SK-N-SH treated with all-trans-retinoic acid at 6 μM for 48 hours (cell line): ENCODE measurements around the gene COL21A1.

Experiments
- ATAC-seq: fragments of 200-7000 bp; cut with Tn5 transposase; 3 replicates; pipeline ENCODE4 v1.9.1; 2020; ENCODE audit warnings: mild to moderate bottlenecking, moderate library complexity
- ARNTL ChIP-seq: fragments of 450-650 bp; formaldehyde crosslinking; IDR thresholded peaks from 2 replicates; pipeline ENCODE4 v1.5.0; 2020; ENCODE audit warnings: low read depth, mild to moderate bottlenecking, moderate library complexity, borderline replicate concordance
- BACH2 ChIP-seq: fragments of 250-450 bp; sonication (Bioruptor Pico); IDR thresholded peaks from 2 replicates; pipeline ENCODE4 v1.9.0; 2021; ENCODE audit warnings: mild to moderate bottlenecking, borderline replicate concordance
- CSDC2 ChIP-seq: fragments of 250-450 bp; sonication (Bioruptor Pico); IDR thresholded peaks from 2 replicates; pipeline ENCODE4 v1.5.0; 2020; ENCODE audit warnings: mild to moderate bottlenecking, moderate library complexity
- CSRNP3 ChIP-seq: fragments of 250-450 bp; sonication (Bioruptor Pico); IDR thresholded peaks from 2 replicates; pipeline ENCODE4 v1.5.1; 2021; ENCODE audit warnings: mild to moderate bottlenecking, moderate library complexity
- ESRRG ChIP-seq: fragments of 250-450 bp; sonication (Bioruptor Pico); IDR thresholded peaks from 2 replicates; pipeline ENCODE4 v1.6.1; 2021; ENCODE audit warnings: mild to moderate bottlenecking
- GLIS3 ChIP-seq: fragments of 250-450 bp; sonication (Bioruptor Pico); IDR thresholded peaks from 2 replicates; pipeline ENCODE4 v1.5.0; 2020; ENCODE audit warnings: mild to moderate bottlenecking, moderate library complexity
- ISL1 ChIP-seq: fragments of 250-450 bp; sonication (Bioruptor Pico); IDR thresholded peaks from 2 replicates; pipeline ENCODE4 v2.1.2; 2022; ENCODE audit warnings: mild to moderate bottlenecking, moderate library complexity
- OSR1 ChIP-seq: fragments of 250-450 bp; sonication (Bioruptor Pico); IDR thresholded peaks from 2 replicates; pipeline ENCODE4 v1.8.0; 2022; ENCODE audit warnings: moderate library complexity, mild to moderate bottlenecking, inconsistent platforms
- PPARA ChIP-seq: fragments of 250-450 bp; sonication (Bioruptor Pico); IDR thresholded peaks from 2 replicates; pipeline ENCODE4 v1.5.0; 2020; ENCODE audit warnings: mild to moderate bottlenecking, borderline replicate concordance
- RARB ChIP-seq: fragments of 250-450 bp; sonication (Bioruptor Pico); IDR thresholded peaks from 2 replicates; pipeline ENCODE4 v1.8.0; 2021; ENCODE audit warnings: mild to moderate bottlenecking, moderate library complexity
- SNAI2 ChIP-seq: fragments of 250-450 bp; sonication (Bioruptor Pico); IDR thresholded peaks from 2 replicates; pipeline ENCODE4 v1.5.0; 2020; ENCODE audit warnings: mild to moderate bottlenecking, moderate library complexity
- TCF4 ChIP-seq: fragments of 250-450 bp; sonication (Bioruptor Pico); IDR thresholded peaks from 2 replicates; pipeline ENCODE4 v1.8.0; 2021; ENCODE audit warnings: mild to moderate bottlenecking, moderate library complexity, borderline replicate concordance
- TOX ChIP-seq: fragments of 250-450 bp; sonication (Bioruptor Pico); IDR thresholded peaks from 2 replicates; pipeline ENCODE4 v1.8.0; 2021; ENCODE audit warnings: mild to moderate bottlenecking, moderate library complexity, borderline replicate concordance
- ZC3H10 ChIP-seq: fragments of 250-450 bp; sonication (Bioruptor Pico); IDR thresholded peaks from 2 replicates; pipeline ENCODE4 v1.5.1; 2021; ENCODE audit warnings: mild to moderate bottlenecking, moderate library complexity
- ZFP30 ChIP-seq: fragments of 450-650 bp; formaldehyde crosslinking; IDR thresholded peaks from 2 replicates; pipeline ENCODE4 v1.5.0; 2022; ENCODE audit warnings: mild to moderate bottlenecking, moderate library complexity
- ZNF565 ChIP-seq: fragments of 450-650 bp; formaldehyde crosslinking; conservative IDR thresholded peaks from 2 replicates; pipeline ENCODE4 v1.5.0; 2020; ENCODE audit warnings: low read depth, mild to moderate bottlenecking, moderate library complexity
- ZNF70 ChIP-seq: fragments of 450-650 bp; formaldehyde crosslinking; IDR thresholded peaks from 2 replicates; pipeline ENCODE4 v1.5.0; 2020; ENCODE audit warnings: mild to moderate bottlenecking, moderate library complexity
- ZNF8 ChIP-seq: fragments of 450-650 bp; formaldehyde crosslinking; IDR thresholded peaks from 2 replicates; pipeline ENCODE4 v1.5.0; 2020; ENCODE audit warnings: mild to moderate bottlenecking, moderate library complexity
- TF ChIP-seq, protein P1 (sequence below): fragments of 250-450 bp; sonication (Bioruptor Pico); IDR thresholded peaks from 2 replicates; pipeline ENCODE4 v1.5.0; 2020; ENCODE audit warnings: mild to moderate bottlenecking, moderate library complexity
- TF ChIP-seq, protein P2 (sequence below): fragments of 250-450 bp; sonication (Bioruptor Pico); IDR thresholded peaks from 2 replicates; pipeline ENCODE4 v1.8.0; 2020; ENCODE audit warnings: mild to moderate bottlenecking, moderate library complexity, borderline replicate concordance
- TF ChIP-seq, protein P3 (sequence below): fragments of 250-450 bp; sonication (Bioruptor Pico); IDR thresholded peaks from 2 replicates; pipeline ENCODE4 v1.5.1; 2020; ENCODE audit warnings: low read depth, mild to moderate bottlenecking, moderate library complexity
- TF ChIP-seq, protein P4 (sequence below): fragments of 250-450 bp; sonication (Bioruptor Pico); IDR thresholded peaks from 2 replicates; pipeline ENCODE4 v1.8.0; 2021; ENCODE audit warnings: low read depth, mild to moderate bottlenecking, moderate library complexity, borderline replicate concordance

The COL21A1 gene

GRCh38 chr6:56244089-56244488 lies 3.3 kb downstream of the COL21A1 start:
- TF ChIP-seq SNAI2 (CRISPR knock-in tag) (no peak), GLIS3 (CRISPR knock-in tag) (no peak), TOX (CRISPR knock-in tag) (no peak), ZNF565 (CRISPR knock-in tag) (no peak), TCF4 (CRISPR knock-in tag) (no peak), ZFP30 (CRISPR knock-in tag) (no peak), ISL1 (CRISPR knock-in tag) (no peak), CSRNP3 (CRISPR knock-in tag) (no peak), CSDC2 (CRISPR knock-in tag) (no peak), ZC3H10 (CRISPR knock-in tag) (no peak), ESRRG (no peak), OSR1 (CRISPR knock-in tag) (no peak), PPARA (no peak), ARNTL (CRISPR knock-in tag) (no peak), ZNF70 (CRISPR knock-in tag) (no peak)
- TF ChIP-seq, protein P1, sequence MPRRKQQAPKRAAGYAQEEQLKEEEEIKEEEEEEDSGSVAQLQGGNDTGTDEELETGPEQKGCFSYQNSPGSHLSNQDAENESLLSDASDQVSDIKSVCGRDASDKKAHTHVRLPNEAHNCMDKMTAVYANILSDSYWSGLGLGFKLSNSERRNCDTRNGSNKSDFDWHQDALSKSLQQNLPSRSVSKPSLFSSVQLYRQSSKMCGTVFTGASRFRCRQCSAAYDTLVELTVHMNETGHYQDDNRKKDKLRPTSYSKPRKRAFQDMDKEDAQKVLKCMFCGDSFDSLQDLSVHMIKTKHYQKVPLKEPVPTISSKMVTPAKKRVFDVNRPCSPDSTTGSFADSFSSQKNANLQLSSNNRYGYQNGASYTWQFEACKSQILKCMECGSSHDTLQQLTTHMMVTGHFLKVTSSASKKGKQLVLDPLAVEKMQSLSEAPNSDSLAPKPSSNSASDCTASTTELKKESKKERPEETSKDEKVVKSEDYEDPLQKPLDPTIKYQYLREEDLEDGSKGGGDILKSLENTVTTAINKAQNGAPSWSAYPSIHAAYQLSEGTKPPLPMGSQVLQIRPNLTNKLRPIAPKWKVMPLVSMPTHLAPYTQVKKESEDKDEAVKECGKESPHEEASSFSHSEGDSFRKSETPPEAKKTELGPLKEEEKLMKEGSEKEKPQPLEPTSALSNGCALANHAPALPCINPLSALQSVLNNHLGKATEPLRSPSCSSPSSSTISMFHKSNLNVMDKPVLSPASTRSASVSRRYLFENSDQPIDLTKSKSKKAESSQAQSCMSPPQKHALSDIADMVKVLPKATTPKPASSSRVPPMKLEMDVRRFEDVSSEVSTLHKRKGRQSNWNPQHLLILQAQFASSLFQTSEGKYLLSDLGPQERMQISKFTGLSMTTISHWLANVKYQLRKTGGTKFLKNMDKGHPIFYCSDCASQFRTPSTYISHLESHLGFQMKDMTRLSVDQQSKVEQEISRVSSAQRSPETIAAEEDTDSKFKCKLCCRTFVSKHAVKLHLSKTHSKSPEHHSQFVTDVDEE (CRISPR knock-in tag): no peak
- TF ChIP-seq, protein P2, sequence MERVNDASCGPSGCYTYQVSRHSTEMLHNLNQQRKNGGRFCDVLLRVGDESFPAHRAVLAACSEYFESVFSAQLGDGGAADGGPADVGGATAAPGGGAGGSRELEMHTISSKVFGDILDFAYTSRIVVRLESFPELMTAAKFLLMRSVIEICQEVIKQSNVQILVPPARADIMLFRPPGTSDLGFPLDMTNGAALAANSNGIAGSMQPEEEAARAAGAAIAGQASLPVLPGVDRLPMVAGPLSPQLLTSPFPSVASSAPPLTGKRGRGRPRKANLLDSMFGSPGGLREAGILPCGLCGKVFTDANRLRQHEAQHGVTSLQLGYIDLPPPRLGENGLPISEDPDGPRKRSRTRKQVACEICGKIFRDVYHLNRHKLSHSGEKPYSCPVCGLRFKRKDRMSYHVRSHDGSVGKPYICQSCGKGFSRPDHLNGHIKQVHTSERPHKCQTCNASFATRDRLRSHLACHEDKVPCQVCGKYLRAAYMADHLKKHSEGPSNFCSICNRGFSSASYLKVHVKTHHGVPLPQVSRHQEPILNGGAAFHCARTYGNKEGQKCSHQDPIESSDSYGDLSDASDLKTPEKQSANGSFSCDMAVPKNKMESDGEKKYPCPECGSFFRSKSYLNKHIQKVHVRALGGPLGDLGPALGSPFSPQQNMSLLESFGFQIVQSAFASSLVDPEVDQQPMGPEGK (CRISPR knock-in tag): no peak
- TF ChIP-seq, protein P3, sequence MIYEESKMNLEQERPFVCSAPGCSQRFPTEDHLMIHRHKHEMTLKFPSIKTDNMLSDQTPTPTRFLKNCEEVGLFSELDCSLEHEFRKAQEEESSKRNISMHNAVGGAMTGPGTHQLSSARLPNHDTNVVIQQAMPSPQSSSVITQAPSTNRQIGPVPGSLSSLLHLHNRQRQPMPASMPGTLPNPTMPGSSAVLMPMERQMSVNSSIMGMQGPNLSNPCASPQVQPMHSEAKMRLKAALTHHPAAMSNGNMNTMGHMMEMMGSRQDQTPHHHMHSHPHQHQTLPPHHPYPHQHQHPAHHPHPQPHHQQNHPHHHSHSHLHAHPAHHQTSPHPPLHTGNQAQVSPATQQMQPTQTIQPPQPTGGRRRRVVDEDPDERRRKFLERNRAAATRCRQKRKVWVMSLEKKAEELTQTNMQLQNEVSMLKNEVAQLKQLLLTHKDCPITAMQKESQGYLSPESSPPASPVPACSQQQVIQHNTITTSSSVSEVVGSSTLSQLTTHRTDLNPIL (CRISPR knock-in tag): no peak
- no peak for ATAC-seq

DNA sequence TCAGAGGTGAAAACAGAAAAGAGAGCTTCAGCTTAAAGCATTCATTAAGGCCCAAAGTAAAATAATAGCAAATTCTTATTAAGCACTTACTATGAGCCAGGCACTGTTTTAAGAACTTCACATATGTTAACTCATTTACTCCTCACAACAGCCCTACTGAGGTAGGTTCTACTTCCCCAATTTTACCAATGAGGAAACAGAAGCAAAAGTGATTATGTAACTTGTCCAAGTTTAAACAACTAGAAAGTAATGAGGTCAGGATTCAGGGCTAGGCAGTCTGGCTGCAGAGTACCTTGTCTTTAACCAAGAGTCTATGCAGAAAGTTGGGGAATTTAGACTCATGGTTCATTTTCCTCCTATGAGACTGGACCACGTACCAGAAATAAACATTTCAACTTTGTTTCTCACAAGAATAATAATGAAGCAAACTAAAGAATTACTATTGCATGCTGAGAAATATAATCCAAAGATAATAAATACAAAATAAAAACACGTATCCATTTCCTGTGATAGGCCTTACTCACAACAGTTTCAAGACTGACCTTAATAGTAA lies 3.8 kb downstream of the COL21A1 start:
- TF ChIP-seq OSR1 (CRISPR knock-in tag) (no peak), GLIS3 (CRISPR knock-in tag) (no peak), BACH2 (CRISPR knock-in tag) (no peak), PPARA (no peak)
- TF ChIP-seq, protein P3 (CRISPR knock-in tag): no peak
- TF ChIP-seq, protein P2 (CRISPR knock-in tag): no peak
- no peak for ATAC-seq

- no peak for ATAC-seq
- no peak for TF ChIP-seq SNAI2 (CRISPR knock-in tag)
- TF ChIP-seq GLIS3 (CRISPR knock-in tag): no peak
- no peak for TF ChIP-seq ESRRG
- no peak for TF ChIP-seq PPARA
- TF ChIP-seq ZNF8 (CRISPR knock-in tag): no peak
- no peak for TF ChIP-seq ZNF70 (CRISPR knock-in tag)
- TF ChIP-seq ZFP30 (CRISPR knock-in tag): no peak
- TF ChIP-seq, protein P1 (CRISPR knock-in tag): no peak
- TF ChIP-seq, protein P4, sequence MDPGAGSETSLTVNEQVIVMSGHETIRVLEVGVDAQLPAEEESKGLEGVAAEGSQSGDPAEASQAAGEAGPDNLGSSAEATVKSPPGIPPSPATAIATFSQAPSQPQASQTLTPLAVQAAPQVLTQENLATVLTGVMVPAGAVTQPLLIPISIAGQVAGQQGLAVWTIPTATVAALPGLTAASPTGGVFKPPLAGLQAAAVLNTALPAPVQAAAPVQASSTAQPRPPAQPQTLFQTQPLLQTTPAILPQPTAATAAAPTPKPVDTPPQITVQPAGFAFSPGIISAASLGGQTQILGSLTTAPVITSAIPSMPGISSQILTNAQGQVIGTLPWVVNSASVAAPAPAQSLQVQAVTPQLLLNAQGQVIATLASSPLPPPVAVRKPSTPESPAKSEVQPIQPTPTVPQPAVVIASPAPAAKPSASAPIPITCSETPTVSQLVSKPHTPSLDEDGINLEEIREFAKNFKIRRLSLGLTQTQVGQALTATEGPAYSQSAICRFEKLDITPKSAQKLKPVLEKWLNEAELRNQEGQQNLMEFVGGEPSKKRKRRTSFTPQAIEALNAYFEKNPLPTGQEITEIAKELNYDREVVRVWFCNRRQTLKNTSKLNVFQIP (CRISPR knock-in tag): no peak
- no peak for TF ChIP-seq ARNTL (CRISPR knock-in tag)
- TF ChIP-seq RARB (CRISPR knock-in tag): no peak
These were observed 5.0 kb downstream of the COL21A1 start for GRCh38 chr6:56242346-56242745.
